ENCODE results near the gene ACTN1.

Gene ACTN1

GRCh38 chr14:69003626-69004025 lies 24.5 kb upstream of the ACTN1 start:
- no peaks in the 10 kb centered on the region for H3K9me3 ChIP-seq (ENCODE audit: control insufficient read depth, insufficient read depth, low read length)
- peaks cover 21% of the 10 kb centered on the region for H3K4me1 ChIP-seq (ENCODE audit: insufficient read depth, low read length)
- H3K9ac ChIP-seq (ENCODE audit: low read depth, low read length), result no peak overlapping the region
- H3K36me3 ChIP-seq (ENCODE audit: insufficient read depth, low read length), result no peaks in the 10 kb centered on the region

GRCh38 chr14:69002069-69002468 lies 23.0 kb upstream of the ACTN1 start:
- Histone ChIP-seq H3K9me3 (ENCODE audit: control insufficient read depth, insufficient read depth, low read length) (no peaks in the 10 kb centered on the region), H3K36me3 (ENCODE audit: insufficient read depth, low read length) (no peaks in the 10 kb centered on the region), H3K9ac (ENCODE audit: low read depth, low read length) (no peak overlapping the region), H3K4me1 (ENCODE audit: insufficient read depth, low read length) (peaks cover 20% of the 10 kb centered on the region)

DNA sequence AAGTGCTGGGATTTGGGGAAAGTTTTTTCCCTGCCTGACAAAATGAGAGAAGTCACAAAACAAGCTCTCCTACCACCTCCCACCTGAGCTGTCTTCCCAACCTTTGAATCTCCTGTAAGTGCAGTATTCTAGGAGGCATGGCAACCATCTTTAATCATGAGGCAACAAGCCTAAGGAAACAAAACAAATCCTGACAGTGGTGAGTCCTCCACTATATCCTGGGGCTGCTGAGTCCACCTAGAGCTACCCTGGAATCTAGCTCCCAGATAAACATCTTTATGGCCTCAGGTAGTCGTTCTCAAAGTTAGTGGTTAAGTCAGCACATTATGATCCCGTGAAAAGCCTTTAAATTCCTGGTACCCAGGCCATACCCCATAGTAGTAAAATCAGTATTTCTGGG lies 22.3 kb upstream of the ACTN1 start:
- Histone ChIP-seq H3K9me3 (ENCODE audit: control insufficient read depth, insufficient read depth, low read length) (no peaks in the 10 kb centered on the region), H3K9ac (ENCODE audit: low read depth, low read length) (no peak overlapping the region), H3K36me3 (ENCODE audit: insufficient read depth, low read length) (no peaks in the 10 kb centered on the region), H3K4me1 (ENCODE audit: insufficient read depth, low read length) (peaks cover 20% of the 10 kb centered on the region)

- H3K9me3 ChIP-seq (ENCODE audit: control insufficient read depth, insufficient read depth, low read length), result no peaks in the 10 kb centered on the region; the same call in 1 of the 2 replicates
- no peaks in the 10 kb centered on the region for H3K36me3 ChIP-seq (ENCODE audit: insufficient read depth, low read length)
- no peak overlapping the region for H3K9ac ChIP-seq (ENCODE audit: low read depth, low read length)
- peaks cover 3% of the 10 kb centered on the region; the same call in 1 of the 2 replicates for H3K4me1 ChIP-seq (ENCODE audit: insufficient read depth, low read length)
These were observed 19.0 kb upstream of the ACTN1 start for GRCh38 chr14:68998062-68998461.

GRCh38 chr14:68995731-68996130 lies 16.6 kb upstream of the ACTN1 start:
- H3K36me3 ChIP-seq (ENCODE audit: insufficient read depth, low read length), result no peaks in the 10 kb centered on the region
- no peaks in the 10 kb centered on the region; the same call in 1 of the 2 replicates for H3K9me3 ChIP-seq (ENCODE audit: control insufficient read depth, insufficient read depth, low read length)
- no peak overlapping the region for H3K9ac ChIP-seq (ENCODE audit: low read depth, low read length)
- peaks cover 3% of the 10 kb centered on the region; the same call in 1 of the 2 replicates for H3K4me1 ChIP-seq (ENCODE audit: insufficient read depth, low read length)

- H3K9ac ChIP-seq (ENCODE audit: low read depth, low read length), result no peak overlapping the region
- no peaks in the 10 kb centered on the region; the same call in 1 of the 2 replicates for H3K9me3 ChIP-seq (ENCODE audit: control insufficient read depth, insufficient read depth, low read length)
- peaks cover 7% of the 10 kb centered on the region for H3K4me1 ChIP-seq (ENCODE audit: insufficient read depth, low read length)
- no peaks in the 10 kb centered on the region for H3K36me3 ChIP-seq (ENCODE audit: insufficient read depth, low read length)
These were observed 15.0 kb upstream of the ACTN1 start for GRCh38 chr14:68994056-68994455.

DNA sequence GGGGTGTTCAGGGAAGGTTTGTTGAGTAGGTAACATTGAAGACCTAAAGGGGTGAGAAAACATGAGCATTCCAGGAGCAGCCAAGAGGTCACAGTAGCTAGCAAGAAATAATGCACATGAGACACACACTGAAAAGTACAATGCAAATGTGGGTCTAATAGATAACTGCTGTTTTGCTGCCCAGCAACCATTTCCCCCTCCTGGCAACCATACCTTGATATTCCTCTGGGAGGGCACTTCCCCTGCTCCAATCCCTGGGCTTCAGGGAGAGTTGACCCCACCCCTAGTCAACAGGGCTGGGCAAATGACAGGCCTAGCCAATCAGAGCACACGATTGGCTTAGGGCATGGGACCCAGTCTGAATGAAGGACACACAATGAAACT lies 8.5 kb upstream of the ACTN1 start:
- H3K36me3 ChIP-seq (ENCODE audit: insufficient read depth, low read length), result no peaks in the 10 kb centered on the region
- no peak overlapping the region for H3K9ac ChIP-seq (ENCODE audit: low read depth, low read length)
- H3K4me1 ChIP-seq (ENCODE audit: insufficient read depth, low read length), result peaks cover 10% of the 10 kb centered on the region
- H3K9me3 ChIP-seq (ENCODE audit: control insufficient read depth, insufficient read depth, low read length), result no peaks in the 10 kb centered on the region

DNA sequence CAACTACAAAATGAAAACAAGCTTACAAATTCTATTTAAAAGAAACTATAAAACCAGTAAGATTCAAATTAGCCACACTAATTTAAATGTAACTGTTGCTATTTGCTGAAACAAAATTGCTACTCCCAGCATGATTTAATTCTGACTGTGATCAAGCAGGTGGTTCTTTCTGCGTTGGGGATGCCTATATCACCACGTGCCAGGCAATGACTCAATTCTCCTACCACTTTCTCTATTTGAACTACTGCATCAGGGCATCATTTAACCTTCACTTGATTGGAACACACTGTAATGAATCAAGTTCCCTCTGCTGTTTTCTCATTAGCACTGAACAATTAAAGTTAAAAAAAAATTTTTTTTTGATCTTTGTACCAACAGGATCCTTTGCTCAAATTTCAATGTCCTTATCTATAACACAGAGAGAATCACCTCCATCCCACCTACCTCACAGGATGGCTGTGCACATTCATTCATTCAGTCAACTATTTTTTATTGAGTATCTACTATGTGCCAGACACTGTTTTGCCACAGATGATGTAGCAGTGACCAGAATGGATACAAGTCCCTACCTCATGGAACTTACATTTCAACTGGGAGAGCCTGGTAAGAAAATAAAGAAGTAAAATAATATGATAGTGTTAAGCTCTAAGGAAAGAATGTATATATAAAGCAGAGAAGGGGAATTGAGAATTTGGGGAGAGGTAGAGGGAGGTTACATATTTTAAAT lies 8.0 kb upstream of the ACTN1 start:
- Histone ChIP-seq H3K4me1 (ENCODE audit: insufficient read depth, low read length) (peaks cover 10% of the 10 kb centered on the region), H3K9ac (ENCODE audit: low read depth, low read length) (no peak overlapping the region), H3K36me3 (ENCODE audit: insufficient read depth, low read length) (no peaks in the 10 kb centered on the region), H3K9me3 (ENCODE audit: control insufficient read depth, insufficient read depth, low read length) (no peaks in the 10 kb centered on the region)

DNA sequence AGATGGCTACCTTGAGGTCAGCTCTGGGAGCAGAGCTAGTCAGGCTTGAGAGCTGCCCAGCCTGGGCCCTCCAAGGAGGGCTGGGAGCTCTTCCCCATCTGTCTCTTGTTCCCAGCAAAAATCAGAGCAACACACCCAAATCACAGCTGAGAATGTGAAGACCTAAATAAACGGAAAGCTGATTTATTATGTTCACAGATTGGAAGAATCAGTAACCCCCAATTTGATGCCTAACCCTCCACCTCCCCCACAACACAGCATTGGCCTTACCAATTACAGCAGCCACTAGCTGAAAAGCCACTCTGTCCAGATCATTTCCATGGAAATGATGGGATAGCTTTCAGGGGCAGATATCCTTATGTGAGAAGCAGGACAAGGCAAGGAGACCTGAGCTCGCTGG lies 7.1 kb upstream of the ACTN1 start:
- H3K4me1 ChIP-seq (ENCODE audit: insufficient read depth, low read length), result peaks cover 14% of the 10 kb centered on the region
- no peaks in the 10 kb centered on the region for H3K36me3 ChIP-seq (ENCODE audit: insufficient read depth, low read length)
- H3K9me3 ChIP-seq (ENCODE audit: control insufficient read depth, insufficient read depth, low read length), result no peaks in the 10 kb centered on the region
- H3K9ac ChIP-seq (ENCODE audit: low read depth, low read length), result no peak overlapping the region

GRCh38 chr14:68984686-68985085 lies 5.6 kb upstream of the ACTN1 start:
- Histone ChIP-seq H3K9me3 (ENCODE audit: control insufficient read depth, insufficient read depth, low read length) (no peaks in the 10 kb centered on the region), H3K9ac (ENCODE audit: low read depth, low read length) (no peak overlapping the region), H3K36me3 (ENCODE audit: insufficient read depth, low read length) (no peaks in the 10 kb centered on the region), H3K4me1 (ENCODE audit: insufficient read depth, low read length) (peaks cover 18% of the 10 kb centered on the region)

DNA sequence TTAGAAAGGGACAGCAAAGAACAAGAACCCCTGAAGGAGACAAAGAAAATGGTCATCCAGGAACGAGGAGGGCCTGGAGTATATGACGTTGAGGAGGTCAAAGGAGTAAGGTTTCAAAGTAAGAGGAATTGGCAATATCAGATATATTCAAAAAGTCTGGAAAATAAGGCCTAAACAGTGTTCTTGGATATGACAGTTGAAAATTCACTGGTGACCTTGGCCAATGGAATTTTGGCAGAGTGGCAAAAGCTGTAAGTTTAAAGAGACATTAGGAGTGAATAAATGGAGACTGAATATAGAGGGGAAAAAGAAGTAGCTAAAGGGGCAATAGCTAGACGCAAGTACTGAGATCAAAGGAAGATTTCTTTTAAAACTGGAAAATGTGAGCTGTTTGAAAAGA lies 4.1 kb upstream of the ACTN1 start:
- Histone ChIP-seq H3K36me3 (ENCODE audit: insufficient read depth, low read length) (no peaks in the 10 kb centered on the region), H3K9ac (ENCODE audit: low read depth, low read length) (no peak overlapping the region), H3K4me1 (ENCODE audit: insufficient read depth, low read length) (peaks cover 11% of the 10 kb centered on the region; the same call in 1 of the 2 replicates), H3K9me3 (ENCODE audit: control insufficient read depth, insufficient read depth, low read length) (no peaks in the 10 kb centered on the region)

DNA sequence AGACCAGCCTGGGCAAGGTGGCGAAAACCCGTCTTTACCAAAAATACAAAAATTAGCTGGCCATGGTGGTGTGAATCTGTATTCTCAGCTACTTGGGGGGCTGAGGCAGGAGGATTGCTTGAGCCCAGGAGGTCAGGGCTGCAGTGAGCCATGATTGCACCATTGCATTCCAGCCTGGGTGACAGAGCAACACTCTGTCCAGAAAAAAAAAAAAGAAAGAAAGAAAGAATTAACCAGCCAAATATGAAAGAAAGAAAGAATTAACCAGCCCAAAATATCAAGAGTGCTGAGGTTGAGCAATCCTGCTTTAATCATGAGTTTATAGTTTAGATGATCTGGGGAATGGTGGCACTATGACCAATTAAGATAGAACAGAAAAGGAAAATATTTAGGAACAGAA lies 3.5 kb upstream of the ACTN1 start:
- Histone ChIP-seq H3K4me1 (ENCODE audit: insufficient read depth, low read length) (0 out of 2 replicates have a peak, but pooled peaks cover 11% of the 10 kb centered on the region), H3K9me3 (ENCODE audit: control insufficient read depth, insufficient read depth, low read length) (no peaks in the 10 kb centered on the region), H3K36me3 (ENCODE audit: insufficient read depth, low read length) (no peaks in the 10 kb centered on the region), H3K9ac (ENCODE audit: low read depth, low read length) (no peak overlapping the region)

GRCh38 chr14:68981539-68981976 lies 2.5 kb upstream of the ACTN1 start:
- peaks cover 19% of the 10 kb centered on the region for H3K4me1 ChIP-seq (ENCODE audit: insufficient read depth, low read length)
- H3K9ac ChIP-seq (ENCODE audit: low read depth, low read length), result no peak overlapping the region
- H3K9me3 ChIP-seq (ENCODE audit: control insufficient read depth, insufficient read depth, low read length), result no peaks in the 10 kb centered on the region
- no peaks in the 10 kb centered on the region; the same call in 1 of the 2 replicates for H3K36me3 ChIP-seq (ENCODE audit: insufficient read depth, low read length)

- Histone ChIP-seq H3K9ac (ENCODE audit: low read depth, low read length) (no peak overlapping the region), H3K36me3 (ENCODE audit: insufficient read depth, low read length) (peaks cover under 1% of the 10 kb centered on the region; the same call in 1 of the 2 replicates), H3K9me3 (ENCODE audit: control insufficient read depth, insufficient read depth, low read length) (no peaks in the 10 kb centered on the region), H3K4me1 (ENCODE audit: insufficient read depth, low read length) (peaks cover 23% of the 10 kb centered on the region)
These were observed 2.0 kb upstream of the ACTN1 start for GRCh38 chr14:68981139-68981538.

DNA sequence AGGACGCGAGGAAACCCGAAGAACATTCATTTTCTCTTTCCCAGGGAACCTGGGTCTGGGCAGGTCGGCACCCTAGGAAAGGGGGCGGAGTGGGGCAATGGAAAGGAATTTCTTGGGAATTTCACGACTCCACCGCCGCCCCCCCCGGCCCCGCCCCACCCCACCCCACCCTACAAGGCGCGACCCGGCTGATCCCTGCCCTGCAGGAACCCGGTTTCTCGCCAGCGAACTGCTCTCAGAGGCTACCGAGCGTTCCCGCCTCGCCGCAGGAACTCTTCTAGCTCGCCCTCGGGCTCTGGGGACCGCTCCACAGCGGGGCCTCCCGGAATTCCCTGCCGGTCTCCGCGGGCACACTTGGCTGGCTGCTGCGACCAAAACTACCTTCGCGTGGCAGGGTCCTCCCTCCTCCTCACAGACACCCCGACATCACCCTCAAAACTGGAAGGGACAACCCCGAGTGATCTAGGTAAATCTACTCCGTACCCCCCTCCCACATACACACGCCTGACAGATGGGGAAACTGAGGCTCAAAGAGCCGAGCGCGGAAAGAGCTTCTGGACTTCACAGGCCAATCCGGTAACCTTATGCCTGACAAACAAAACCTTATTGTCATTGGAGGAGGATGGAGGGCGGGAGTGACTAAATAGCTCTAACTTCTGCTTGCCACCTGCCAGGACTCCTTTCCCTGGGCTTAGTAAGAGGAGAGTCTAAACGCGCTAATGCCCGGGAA lies 785 bp upstream of the ACTN1 start:
- H3K4me1 ChIP-seq (ENCODE audit: insufficient read depth, low read length), result peaks cover 36% of the 10 kb centered on the region
- no peaks in the 10 kb centered on the region for H3K9me3 ChIP-seq (ENCODE audit: control insufficient read depth, insufficient read depth, low read length)
- peaks cover 9% of the 10 kb centered on the region; the same call in 1 of the 2 replicates for H3K36me3 ChIP-seq (ENCODE audit: insufficient read depth, low read length)
- H3K9ac ChIP-seq (ENCODE audit: low read depth, low read length), result peak overlapping the region; percentile 91
